Fibroblast of skin of abdomen (primary cell): ENCODE results near the gene TRIM56.
"Not testable (repeated sequence)": the region's sequence is repeated elsewhere in the genome, so short reads cannot be mapped to it uniquely, and the experiment has no call there.

Source experiments
- DNase-seq: peaks from one replicate; pipeline ENCODE4 v3.0.0-alpha.2; 2013

TRIM56 gene

GRCh38 chr7:101114492-101114891 is 29.2 kb downstream of the TRIM56 start:
- peak; percentile 59 for DNase-seq

- DNase-seq, result no peak
These were observed 29.9 kb downstream of the TRIM56 start for GRCh38 chr7:101115215-101115614.

DNA sequence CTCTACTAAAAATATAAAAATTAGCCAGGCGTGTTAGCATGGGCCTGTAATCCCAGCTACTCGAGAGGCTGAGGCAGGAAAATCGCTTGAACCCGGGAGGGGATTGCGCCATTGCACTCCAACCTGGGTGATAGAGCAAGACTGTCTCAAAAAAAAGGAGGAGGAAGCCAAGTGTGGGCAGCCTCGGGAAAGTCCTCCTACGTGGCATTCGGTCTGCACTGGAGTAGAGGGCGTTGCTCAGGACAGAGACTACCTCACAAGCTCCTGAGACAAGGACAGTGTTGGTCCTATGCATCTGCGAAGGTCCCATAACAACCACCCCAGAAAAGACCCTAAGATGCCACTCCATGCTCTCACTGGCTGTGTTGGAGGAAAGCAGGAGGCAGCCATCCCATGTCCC is 31.6 kb downstream of the TRIM56 start:
- no peak for DNase-seq

- no peak for DNase-seq
These were observed 33.6 kb downstream of the TRIM56 start for GRCh38 chr7:101118856-101119255.

- DNase-seq, result peak; percentile 59
These were observed 34.6 kb downstream of the TRIM56 start for GRCh38 chr7:101119876-101120275.

- no peak for DNase-seq
These were observed 35.0 kb downstream of the TRIM56 start for GRCh38 chr7:101120315-101120714.

DNA sequence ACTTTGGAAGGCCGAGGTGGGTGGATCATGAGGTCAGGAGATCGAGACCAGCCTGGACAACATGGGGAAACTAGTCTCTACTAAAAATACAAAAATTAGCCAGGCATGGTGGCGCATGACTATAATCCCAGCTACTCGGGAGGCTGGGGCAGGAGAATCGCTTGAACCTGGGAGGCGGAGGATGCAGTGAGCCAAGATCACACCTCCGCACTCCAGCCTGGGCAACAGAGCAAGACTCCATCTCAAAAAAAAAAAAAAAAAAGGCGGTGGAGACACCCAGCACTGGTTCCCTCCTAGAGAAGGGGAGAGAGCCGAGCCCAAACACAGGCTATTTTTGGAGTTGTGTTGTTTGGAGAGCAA is 36.3 kb downstream of the TRIM56 start:
- DNase-seq, result not testable (repeated sequence)

DNA sequence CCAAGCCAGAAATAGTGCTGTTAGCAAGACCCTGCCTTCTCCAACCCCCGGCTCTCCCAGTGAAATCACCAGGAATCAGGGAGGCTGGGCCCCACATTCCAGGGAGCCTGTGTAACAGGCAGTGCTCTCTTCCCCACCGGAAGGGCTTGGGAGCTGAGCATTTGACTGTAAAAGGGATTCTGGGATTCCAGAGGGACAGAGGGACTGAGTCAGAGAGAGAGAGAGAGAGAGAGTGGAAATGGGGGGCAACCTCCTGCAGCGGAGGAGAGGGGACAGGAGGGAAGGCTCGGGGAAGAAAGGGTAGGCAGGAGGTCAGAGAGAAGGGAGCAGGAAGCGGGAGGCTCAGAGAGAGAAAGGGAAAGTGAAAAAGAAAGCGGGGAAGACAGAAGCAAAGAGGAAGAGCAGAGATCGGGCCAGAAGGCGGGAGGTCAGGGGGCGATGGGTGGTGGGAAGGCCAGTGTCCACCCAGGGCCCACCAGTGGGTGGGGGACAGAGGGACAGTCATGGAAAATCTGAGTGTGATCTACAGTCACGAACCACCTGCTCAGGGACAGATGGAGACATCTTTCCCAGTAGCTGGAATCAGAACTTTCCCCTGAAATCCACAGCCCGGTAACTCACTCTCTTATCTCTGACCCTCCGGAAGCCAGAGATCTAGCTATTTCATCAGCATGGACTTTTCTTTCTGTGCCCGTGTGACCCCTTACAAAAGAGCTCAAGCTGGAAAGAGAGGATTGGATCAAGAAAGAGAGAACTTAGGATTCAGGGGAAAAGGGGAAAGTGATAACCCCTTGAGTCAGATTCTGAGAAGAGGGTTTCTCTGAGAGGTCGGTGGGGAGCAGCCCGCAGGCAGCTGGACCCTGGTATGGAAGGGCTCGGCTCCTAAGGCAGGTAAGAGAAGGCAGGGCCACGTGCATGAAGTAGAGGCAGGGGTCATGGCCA is 37.0 kb downstream of the TRIM56 start:
- DNase-seq, result peak; percentile 99

DNA sequence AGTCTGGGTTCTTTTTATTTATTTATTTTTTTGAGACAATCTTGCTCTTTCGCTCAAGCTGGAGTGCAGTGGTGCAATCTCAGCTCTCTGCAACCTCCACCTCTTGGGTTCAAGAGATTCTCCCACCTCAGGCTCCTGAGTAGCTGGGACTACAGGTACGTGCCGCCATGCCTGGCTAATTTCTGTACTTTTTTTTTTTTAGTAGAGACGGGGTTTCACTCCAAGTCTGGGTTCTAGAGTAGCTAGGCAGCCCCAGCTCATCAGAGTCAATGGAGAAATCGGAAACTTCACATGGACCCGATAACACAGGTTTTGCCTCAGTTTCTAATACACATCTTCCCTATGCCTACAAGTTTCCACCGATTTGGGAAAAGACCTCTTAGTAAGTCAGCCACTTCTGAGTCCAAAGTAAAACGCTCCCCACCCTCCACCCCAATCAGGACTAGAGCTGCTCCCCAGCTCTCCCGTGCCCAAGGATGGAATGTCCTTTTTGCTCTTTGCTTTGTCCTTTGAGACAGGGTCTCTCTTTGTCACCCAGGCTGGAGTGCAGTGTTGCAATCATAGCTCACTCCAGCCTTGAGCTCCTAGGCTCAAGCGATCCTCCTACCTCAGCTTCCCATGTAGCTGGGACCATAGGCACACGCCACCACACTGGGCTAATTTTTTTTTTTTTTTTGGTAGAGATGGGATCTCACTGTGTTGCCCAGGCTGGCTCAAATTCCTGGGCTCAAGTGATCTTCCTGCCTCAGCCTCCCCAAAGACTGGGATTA is 37.8 kb downstream of the TRIM56 start:
- DNase-seq, result no peak

DNA sequence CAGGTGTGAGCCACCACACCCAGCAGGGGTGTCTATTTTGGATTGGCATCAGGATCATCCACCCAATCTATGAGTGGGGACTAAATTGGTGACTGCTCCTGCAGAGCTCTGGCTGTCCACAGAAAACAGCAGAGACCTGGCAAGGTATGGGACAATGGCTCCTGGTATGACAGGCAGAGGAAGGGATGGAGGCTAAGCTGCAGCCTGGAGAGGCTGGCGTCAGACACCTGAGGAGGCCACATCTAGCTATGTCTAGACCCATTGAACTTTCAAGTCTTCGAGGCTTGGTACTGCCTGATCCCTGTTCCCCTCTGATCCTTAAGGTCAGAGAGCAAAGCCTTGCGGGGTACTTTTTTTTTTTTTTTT is 38.4 kb downstream of the TRIM56 start:
- DNase-seq, result no peak

- DNase-seq, result peak; percentile 55
These were observed 39.2 kb downstream of the TRIM56 start for GRCh38 chr7:101124376-101125056.

DNA sequence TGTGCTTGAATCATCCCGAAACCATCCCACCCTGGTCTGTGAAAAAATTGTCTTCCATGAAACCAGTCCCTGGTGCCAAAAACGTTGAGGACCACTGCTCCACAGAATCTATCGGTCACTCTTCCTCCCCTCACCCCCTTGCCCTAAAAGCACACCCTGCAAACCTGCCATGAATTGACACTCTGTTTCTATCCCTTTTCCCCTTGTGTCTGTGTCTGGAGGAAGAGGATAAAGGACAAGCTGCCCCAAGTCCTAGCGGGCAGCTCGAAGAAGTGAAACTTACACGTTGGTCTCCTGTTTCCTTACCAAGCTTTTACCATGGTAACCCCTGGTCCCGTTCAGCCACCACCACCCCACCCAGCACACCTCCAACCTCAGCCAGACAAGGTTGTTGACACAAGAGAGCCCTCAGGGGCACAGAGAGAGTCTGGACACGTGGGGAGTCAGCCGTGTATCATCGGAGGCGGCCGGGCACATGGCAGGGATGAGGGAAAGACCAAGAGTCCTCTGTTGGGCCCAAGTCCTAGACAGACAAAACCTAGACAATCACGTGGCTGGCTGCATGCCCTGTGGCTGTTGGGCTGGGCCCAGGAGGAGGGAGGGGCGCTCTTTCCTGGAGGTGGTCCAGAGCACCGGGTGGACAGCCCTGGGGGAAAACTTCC is 40.8 kb downstream of the TRIM56 start:
- peak; percentile 88 for DNase-seq

- DNase-seq, result peak; percentile 100
These were observed 41.6 kb downstream of the TRIM56 start, which contains the start of gene SERPINE1 for GRCh38 chr7:101126651-101127459. SERPINE1 (plus strand) TSS chr7:101127104; CDS start chr7:101128394, 1,290 bp downstream.

DNA sequence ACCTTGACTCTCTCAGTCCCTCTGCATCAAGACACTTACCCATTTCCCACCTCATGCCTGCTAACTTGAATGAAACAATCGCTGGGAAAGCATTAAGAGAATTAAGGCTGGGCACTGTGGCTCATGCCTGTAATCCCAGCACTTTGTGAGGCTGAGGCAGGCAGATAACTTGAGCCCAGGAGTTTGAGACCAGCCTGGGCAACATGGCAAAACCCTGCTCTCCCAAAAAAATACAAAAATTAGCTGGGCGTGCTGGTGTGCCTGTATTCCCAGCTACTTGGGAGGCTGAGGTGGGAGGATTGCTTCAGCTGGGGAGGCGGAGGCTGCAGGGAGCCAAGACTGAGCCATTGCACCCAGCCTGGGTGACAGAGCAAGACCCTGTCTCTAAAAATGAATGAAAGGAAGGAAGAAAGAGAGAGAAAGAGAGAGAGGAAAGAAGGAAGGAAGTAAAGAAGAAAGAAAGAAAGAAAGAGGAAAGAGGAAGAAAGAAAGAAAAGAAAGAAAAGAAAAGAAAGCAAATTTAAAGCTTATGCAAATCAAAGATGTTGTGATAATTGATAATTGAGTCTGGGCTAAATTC is 42.3 kb downstream of the TRIM56 start:
- no peak for DNase-seq

GRCh38 chr7:101128040-101128834 is 43.0 kb downstream of the TRIM56 start:
- DNase-seq, result no peak

DNA sequence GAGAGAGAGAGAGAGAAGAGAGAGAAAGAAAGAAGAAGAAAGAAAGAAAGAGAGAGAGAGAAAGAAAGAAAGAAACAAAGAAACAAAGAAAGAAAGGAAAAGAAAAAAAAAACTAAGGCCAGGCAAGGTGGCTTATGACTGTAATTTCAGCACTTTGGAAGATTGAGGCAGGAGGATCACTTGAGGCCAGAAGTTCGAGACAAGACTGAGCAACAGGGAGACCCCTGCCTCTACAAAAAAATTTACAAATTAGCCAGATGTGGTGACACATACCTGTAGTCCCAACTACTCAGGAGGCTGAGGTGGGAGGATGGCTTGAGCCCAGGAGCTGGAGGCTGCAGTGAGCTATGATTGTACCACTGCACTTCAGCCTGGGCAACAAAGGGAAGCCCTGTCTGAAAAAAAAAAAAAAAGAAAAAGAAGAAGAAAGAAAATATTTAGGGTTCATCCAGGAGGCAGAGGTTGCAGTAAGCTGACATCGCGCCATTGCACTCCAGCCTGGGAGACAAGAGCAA is 44.4 kb downstream of the TRIM56 start:
- DNase-seq, result no peak

DNA sequence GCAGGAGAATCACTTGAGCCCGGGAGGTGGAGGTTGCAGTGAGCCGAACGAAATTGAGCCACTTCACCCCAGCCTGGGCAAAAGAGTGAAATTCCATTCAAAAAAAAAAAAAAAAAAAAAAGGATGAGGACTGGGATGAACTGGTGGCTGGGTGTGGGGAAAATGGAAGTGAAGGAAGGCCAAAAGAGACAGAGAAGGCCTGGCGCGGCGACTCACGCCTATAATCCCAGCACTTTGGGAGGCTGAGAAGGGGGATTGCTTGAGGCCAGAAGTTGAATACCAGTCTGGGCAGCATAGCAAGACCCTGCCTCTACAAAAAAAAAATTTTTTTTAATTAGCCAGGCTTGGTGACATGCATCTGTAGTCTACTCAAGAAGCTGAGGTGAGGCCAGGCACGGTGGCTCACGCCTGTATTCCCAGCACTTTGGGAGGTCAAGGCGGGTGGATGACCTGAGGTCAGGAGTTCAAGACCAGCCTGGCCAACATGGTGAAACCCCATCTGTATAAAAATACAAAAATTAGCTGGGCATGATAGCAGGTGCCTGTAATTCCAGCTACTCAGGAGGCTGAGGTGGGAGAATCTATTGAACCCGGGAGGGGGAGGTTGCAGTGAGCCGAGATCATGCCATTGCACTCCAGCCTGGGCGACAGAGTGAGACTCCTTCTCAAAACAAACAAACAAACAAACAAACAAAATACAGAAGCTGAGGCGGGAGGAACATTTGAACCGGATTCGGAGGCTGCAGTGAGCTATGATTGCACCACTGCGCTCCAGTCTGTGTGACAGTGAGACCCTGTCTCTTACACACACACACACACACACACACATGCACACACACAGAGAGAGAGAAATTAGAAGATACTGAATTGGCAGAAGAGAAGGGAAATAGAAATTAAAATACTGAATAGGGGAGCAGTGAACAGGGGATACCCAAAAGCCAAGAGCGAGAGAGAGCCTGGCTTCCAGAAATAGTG is 47.6 kb downstream of the TRIM56 start:
- DNase-seq, result not testable (repeated sequence)

GRCh38 chr7:101133621-101134398 is 48.5 kb downstream of the TRIM56 start:
- DNase-seq, result peak; percentile 62
